Measurements from ENCODE around the gene ZC2HC1B.
"Not testable (repeated sequence)": the region's sequence is repeated elsewhere in the genome, so short reads cannot be mapped to it uniquely, and the experiment has no call there.

Gene ZC2HC1B

GRCh38 chr6:143868808-143869207, 4.5 kb downstream of the ZC2HC1B start:
- not testable (repeated sequence) for H3K27ac ChIP-seq (ENCODE audit: low read depth, low read length); H3K9me3 ChIP-seq (ENCODE audit: control insufficient read depth, insufficient read depth, low read length); H3K4me3 ChIP-seq (ENCODE audit: low read depth, low read length); H3K9ac ChIP-seq (ENCODE audit: low read depth, low read length); H3K27me3 ChIP-seq (ENCODE audit: control insufficient read depth, insufficient read depth, low read length); H3K4me1 ChIP-seq (ENCODE audit: control insufficient read depth, insufficient read depth, low read length)
- H3K36me3 ChIP-seq (ENCODE audit: control insufficient read depth, insufficient read depth, low read length), result peaks cover 17% of the 10 kb centered on the region

- H3K9ac ChIP-seq (ENCODE audit: low read depth, low read length); H3K4me3 ChIP-seq (ENCODE audit: low read depth, low read length); H3K9me3 ChIP-seq (ENCODE audit: control insufficient read depth, insufficient read depth, low read length); H3K36me3 ChIP-seq (ENCODE audit: control insufficient read depth, insufficient read depth, low read length); H3K27ac ChIP-seq (ENCODE audit: low read depth, low read length); H3K27me3 ChIP-seq (ENCODE audit: control insufficient read depth, insufficient read depth, low read length); H3K4me1 ChIP-seq (ENCODE audit: control insufficient read depth, insufficient read depth, low read length): not testable (repeated sequence)
Observed at GRCh38 chr6:143871202-143871730, 7.0 kb downstream of the ZC2HC1B start.

- no peak overlapping the region for H3K27ac ChIP-seq (ENCODE audit: low read depth, low read length)
- H3K9me3 ChIP-seq (ENCODE audit: control insufficient read depth, insufficient read depth, low read length), result no peaks in the 10 kb centered on the region
- no peaks in the 10 kb centered on the region for H3K27me3 ChIP-seq (ENCODE audit: control insufficient read depth, insufficient read depth, low read length)
- H3K4me1 ChIP-seq (ENCODE audit: control insufficient read depth, insufficient read depth, low read length), result no peaks in the 10 kb centered on the region
- no peak overlapping the region for H3K4me3 ChIP-seq (ENCODE audit: low read depth, low read length)
- no peaks in the 10 kb centered on the region for H3K36me3 ChIP-seq (ENCODE audit: control insufficient read depth, insufficient read depth, low read length)
- H3K9ac ChIP-seq (ENCODE audit: low read depth, low read length), result no peak overlapping the region
Observed at GRCh38 chr6:143872201-143872600, 7.9 kb downstream of the ZC2HC1B start.

DNA sequence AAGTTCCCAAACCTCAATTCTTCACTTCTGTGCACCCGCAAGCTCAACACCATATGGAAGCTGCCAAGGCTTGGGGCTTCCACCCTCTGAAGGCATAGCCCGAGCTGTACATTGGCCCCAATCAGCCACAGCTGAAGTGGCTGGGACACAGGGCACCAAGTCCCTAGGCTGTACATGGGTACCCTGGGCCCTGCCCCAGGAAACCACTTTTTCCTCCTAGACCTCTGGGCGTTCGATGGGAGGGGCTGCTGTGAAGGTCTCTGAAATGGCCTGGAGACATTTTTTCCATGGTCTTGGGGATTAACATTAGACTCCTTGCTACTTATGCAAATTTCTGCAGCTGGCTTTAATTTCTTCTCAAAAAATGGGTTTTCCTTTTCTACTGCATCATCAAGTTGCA, 9.3 kb downstream of the ZC2HC1B start:
- not testable (repeated sequence) for H3K4me3 ChIP-seq (ENCODE audit: low read depth, low read length); H3K27me3 ChIP-seq (ENCODE audit: control insufficient read depth, insufficient read depth, low read length); H3K4me1 ChIP-seq (ENCODE audit: control insufficient read depth, insufficient read depth, low read length)

DNA sequence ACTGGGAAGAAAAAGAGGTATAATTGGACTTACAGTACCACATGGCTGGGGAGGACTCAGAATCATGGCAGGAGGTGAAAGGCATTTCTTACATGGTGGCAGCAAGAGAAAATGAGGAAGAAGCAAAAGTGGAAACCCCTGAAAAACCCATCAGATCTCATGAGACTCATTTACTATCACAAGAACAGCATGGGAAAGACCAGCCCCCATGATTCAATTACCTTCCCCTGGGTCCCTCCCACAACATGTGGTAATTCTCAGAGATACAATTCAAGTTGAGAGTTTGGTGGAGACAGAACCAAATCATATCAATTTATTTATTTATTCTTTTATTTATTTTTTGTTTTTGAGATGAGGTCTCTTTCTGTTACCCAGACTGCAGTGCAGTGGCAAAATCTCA, 10.2 kb downstream of the ZC2HC1B start:
- H3K4me1 ChIP-seq (ENCODE audit: control insufficient read depth, insufficient read depth, low read length); H3K27me3 ChIP-seq (ENCODE audit: control insufficient read depth, insufficient read depth, low read length); H3K36me3 ChIP-seq (ENCODE audit: control insufficient read depth, insufficient read depth, low read length); H3K4me3 ChIP-seq (ENCODE audit: low read depth, low read length); H3K9ac ChIP-seq (ENCODE audit: low read depth, low read length); H3K27ac ChIP-seq (ENCODE audit: low read depth, low read length); H3K9me3 ChIP-seq (ENCODE audit: control insufficient read depth, insufficient read depth, low read length): not testable (repeated sequence)

More for the DNA sequence above, 9.3 kb downstream of the ZC2HC1B start:
- not testable (repeated sequence) for H3K9ac ChIP-seq (ENCODE audit: low read depth, low read length); H3K27ac ChIP-seq (ENCODE audit: low read depth, low read length); H3K36me3 ChIP-seq (ENCODE audit: control insufficient read depth, insufficient read depth, low read length); H3K9me3 ChIP-seq (ENCODE audit: control insufficient read depth, insufficient read depth, low read length)

- no peaks in the 10 kb centered on the region for H3K36me3 ChIP-seq (ENCODE audit: control insufficient read depth, insufficient read depth, low read length)
- no peak overlapping the region for H3K4me3 ChIP-seq (ENCODE audit: low read depth, low read length)
- H3K27me3 ChIP-seq (ENCODE audit: control insufficient read depth, insufficient read depth, low read length), result no peaks in the 10 kb centered on the region
- no peak overlapping the region for H3K27ac ChIP-seq (ENCODE audit: low read depth, low read length)
- no peaks in the 10 kb centered on the region for H3K4me1 ChIP-seq (ENCODE audit: control insufficient read depth, insufficient read depth, low read length)
- no peak overlapping the region for H3K9ac ChIP-seq (ENCODE audit: low read depth, low read length)
- peaks cover 3% of the 10 kb centered on the region for H3K9me3 ChIP-seq (ENCODE audit: control insufficient read depth, insufficient read depth, low read length)
Observed at GRCh38 chr6:143877584-143878271, 13.5 kb downstream of the ZC2HC1B start.

DNA sequence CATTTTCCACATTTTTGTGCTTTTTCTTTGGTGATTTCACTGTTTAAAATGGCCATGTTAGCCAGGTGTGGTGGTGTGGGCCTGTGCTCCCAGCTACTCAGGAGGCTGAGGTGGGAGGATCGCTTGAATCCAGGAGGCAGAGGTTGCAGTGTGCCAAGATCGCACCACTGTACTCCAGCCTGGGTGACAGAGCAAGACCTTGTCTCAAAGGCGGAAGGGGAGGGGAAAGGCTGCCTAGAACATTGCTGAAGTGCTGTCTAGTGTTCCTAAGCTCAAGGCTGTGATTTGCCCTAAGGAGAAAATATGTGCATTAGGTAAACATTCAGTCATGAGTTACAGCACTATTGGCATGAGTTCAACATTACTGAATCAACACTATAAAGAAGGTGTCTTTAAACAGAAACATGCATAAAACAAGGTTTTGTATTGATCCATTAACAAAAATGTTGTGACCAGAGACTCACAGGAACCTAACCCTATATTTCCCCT, 14.0 kb downstream of the ZC2HC1B start:
- no peak overlapping the region for H3K9ac ChIP-seq (ENCODE audit: low read depth, low read length)
- H3K27me3 ChIP-seq (ENCODE audit: control insufficient read depth, insufficient read depth, low read length), result no peaks in the 10 kb centered on the region
- peaks cover 3% of the 10 kb centered on the region for H3K9me3 ChIP-seq (ENCODE audit: control insufficient read depth, insufficient read depth, low read length)
- H3K4me3 ChIP-seq (ENCODE audit: low read depth, low read length), result no peak overlapping the region
- no peaks in the 10 kb centered on the region for H3K36me3 ChIP-seq (ENCODE audit: control insufficient read depth, insufficient read depth, low read length)
- no peaks in the 10 kb centered on the region for H3K4me1 ChIP-seq (ENCODE audit: control insufficient read depth, insufficient read depth, low read length)
- H3K27ac ChIP-seq (ENCODE audit: low read depth, low read length), result no peak overlapping the region

DNA sequence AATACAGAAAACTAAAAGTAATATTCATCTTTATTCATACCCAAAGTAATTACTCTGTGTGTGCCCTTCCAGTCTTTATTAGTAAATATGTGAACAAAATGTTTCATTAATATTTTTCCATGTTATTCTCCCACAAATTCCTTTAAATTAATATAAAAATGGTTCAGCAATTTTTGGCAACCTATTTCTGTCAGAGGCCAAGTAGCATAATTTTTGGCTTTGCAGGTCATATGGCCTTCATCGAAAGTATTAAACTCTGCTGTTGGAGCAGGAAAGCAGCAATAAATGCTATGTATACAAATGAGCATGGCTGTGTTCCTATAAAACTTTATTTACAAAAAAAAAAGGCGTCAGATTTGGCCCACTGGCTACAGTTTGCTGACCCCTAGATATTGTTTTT, 16.1 kb downstream of the ZC2HC1B start:
- peaks cover 3% of the 10 kb centered on the region for H3K9me3 ChIP-seq (ENCODE audit: control insufficient read depth, insufficient read depth, low read length)
- H3K4me1 ChIP-seq (ENCODE audit: control insufficient read depth, insufficient read depth, low read length), result no peaks in the 10 kb centered on the region
- no peaks in the 10 kb centered on the region for H3K27me3 ChIP-seq (ENCODE audit: control insufficient read depth, insufficient read depth, low read length)
- no peak overlapping the region for H3K9ac ChIP-seq (ENCODE audit: low read depth, low read length)
- no peak overlapping the region for H3K27ac ChIP-seq (ENCODE audit: low read depth, low read length)
- H3K36me3 ChIP-seq (ENCODE audit: control insufficient read depth, insufficient read depth, low read length), result no peaks in the 10 kb centered on the region
- no peak overlapping the region for H3K4me3 ChIP-seq (ENCODE audit: low read depth, low read length)

DNA sequence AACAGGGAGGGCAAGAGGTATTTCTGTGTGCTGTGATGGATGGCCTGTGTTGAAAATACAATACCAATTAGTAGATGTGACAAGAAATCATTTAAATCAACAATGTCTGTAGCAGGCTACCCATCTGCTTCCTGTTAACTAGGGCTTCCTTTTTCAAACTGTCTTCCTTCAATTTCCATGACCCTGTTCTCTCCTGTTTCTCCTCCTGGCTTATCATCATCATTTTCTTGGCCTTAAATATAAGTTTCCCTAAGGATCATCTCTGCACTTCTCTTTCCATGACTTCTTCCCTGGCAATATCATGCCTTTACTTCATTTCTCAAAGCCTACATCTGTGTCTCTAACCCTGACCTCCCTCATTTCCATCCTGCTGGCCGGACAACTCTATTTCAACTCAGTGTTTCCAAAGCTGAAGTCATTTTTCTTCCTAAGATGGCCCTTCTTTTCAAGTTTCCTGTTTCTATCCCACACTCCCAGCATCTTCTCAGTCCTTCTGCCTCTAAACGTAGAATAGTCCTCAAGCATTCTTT, 18.2 kb downstream of the ZC2HC1B start:
- H3K4me3 ChIP-seq (ENCODE audit: low read depth, low read length), result no peak overlapping the region
- H3K27ac ChIP-seq (ENCODE audit: low read depth, low read length), result no peak overlapping the region
- no peaks in the 10 kb centered on the region for H3K36me3 ChIP-seq (ENCODE audit: control insufficient read depth, insufficient read depth, low read length)
- H3K4me1 ChIP-seq (ENCODE audit: control insufficient read depth, insufficient read depth, low read length), result no peaks in the 10 kb centered on the region
- no peak overlapping the region for H3K9ac ChIP-seq (ENCODE audit: low read depth, low read length)
- H3K9me3 ChIP-seq (ENCODE audit: control insufficient read depth, insufficient read depth, low read length), result peaks cover 3% of the 10 kb centered on the region
- H3K27me3 ChIP-seq (ENCODE audit: control insufficient read depth, insufficient read depth, low read length), result no peaks in the 10 kb centered on the region

- Histone ChIP-seq H3K27me3 (ENCODE audit: control insufficient read depth, insufficient read depth, low read length) (no peaks in the 10 kb centered on the region), H3K9ac (ENCODE audit: low read depth, low read length) (no peak overlapping the region), H3K4me3 (ENCODE audit: low read depth, low read length) (no peak overlapping the region), H3K9me3 (ENCODE audit: control insufficient read depth, insufficient read depth, low read length) (no peaks in the 10 kb centered on the region), H3K4me1 (ENCODE audit: control insufficient read depth, insufficient read depth, low read length) (no peaks in the 10 kb centered on the region), H3K36me3 (ENCODE audit: control insufficient read depth, insufficient read depth, low read length) (no peaks in the 10 kb centered on the region), H3K27ac (ENCODE audit: low read depth, low read length) (no peak overlapping the region)
Observed at GRCh38 chr6:143884216-143884900, 20.1 kb downstream of the ZC2HC1B start.

- Histone ChIP-seq H3K36me3 (ENCODE audit: control insufficient read depth, insufficient read depth, low read length) (no peaks in the 10 kb centered on the region), H3K9ac (ENCODE audit: low read depth, low read length) (no peak overlapping the region), H3K27ac (ENCODE audit: low read depth, low read length) (no peak overlapping the region), H3K27me3 (ENCODE audit: control insufficient read depth, insufficient read depth, low read length) (no peaks in the 10 kb centered on the region), H3K4me3 (ENCODE audit: low read depth, low read length) (no peak overlapping the region), H3K9me3 (ENCODE audit: control insufficient read depth, insufficient read depth, low read length) (no peaks in the 10 kb centered on the region), H3K4me1 (ENCODE audit: control insufficient read depth, insufficient read depth, low read length) (no peaks in the 10 kb centered on the region)
Observed at GRCh38 chr6:143885116-143885515, 20.8 kb downstream of the ZC2HC1B start.

Measured in HUES48 (cell line).